IPS-18c (cell line): ENCODE measurements around the gene RAD51B.
"Not testable (repeated sequence)": the region's sequence is repeated elsewhere in the genome, so short reads cannot be mapped to it uniquely, and the experiment has no call there.

Experiments used
- H3K4me3 ChIP-seq: 2 replicates; pipeline ENCODE4 v1.7.0; 2013; ENCODE audit warnings: low read depth, mild to moderate bottlenecking, low read length, moderate library complexity; ENCODE audit not compliant: insufficient read depth
- H3K9me3 ChIP-seq: one replicate; pipeline ENCODE4 v1.6.1; 2013; ENCODE audit warnings: mild to moderate bottlenecking, low read length, moderate library complexity; ENCODE audit not compliant: control insufficient read depth, insufficient read depth

Gene RAD51B

DNA sequence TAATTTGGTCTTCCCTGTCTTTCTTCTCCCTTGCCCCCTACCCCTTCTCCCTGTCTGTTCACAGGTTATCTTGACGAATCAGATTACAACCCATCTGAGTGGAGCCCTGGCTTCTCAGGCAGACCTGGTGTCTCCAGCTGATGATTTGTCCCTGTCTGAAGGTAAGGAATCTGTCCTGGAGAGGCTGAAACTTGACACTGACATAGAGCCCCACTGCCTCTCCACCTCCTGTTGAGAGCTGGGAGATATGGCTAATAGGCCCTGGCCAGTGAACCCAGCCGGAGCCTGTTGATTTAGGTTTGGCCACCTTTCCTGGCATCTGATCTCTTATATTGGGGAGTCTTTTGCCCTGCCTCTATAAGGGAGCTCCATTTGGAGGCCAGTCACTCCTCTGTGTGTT, 472.2 kb downstream of the RAD51B start:
- H3K4me3 ChIP-seq, result no peak overlapping the region
- no peaks in the 10 kb centered on the region for H3K9me3 ChIP-seq

GRCh38 chr14:68292441-68293215, 473.0 kb downstream of the RAD51B start:
- Histone ChIP-seq H3K4me3 (no peak overlapping the region), H3K9me3 (no peaks in the 10 kb centered on the region)

GRCh38 chr14:68293404-68293803, 473.8 kb downstream of the RAD51B start:
- Histone ChIP-seq H3K4me3 (no peak overlapping the region), H3K9me3 (no peaks in the 10 kb centered on the region)

GRCh38 chr14:68295316-68295816, 475.8 kb downstream of the RAD51B start:
- no peaks in the 10 kb centered on the region for H3K9me3 ChIP-seq
- H3K4me3 ChIP-seq, result no peak overlapping the region

DNA sequence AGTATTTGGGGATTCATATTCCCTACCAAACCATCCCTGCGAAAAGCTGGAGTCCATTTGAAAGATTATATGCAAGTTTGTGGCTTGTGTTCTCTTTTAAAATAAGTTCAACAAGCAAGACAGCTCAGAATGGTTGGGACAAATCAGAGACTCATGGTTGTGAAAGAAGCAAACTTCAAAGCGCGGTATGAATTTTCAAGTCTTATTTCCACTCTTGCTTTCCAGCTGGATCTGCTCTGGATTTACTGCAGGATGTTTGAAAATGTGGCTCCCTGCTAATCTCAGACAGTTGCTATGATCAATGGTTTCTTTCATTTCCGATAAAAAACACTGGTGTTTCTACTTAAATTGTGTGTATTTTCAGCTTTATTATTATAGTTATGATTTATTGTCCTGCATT, 477.5 kb downstream of the RAD51B start:
- Histone ChIP-seq H3K9me3 (no peaks in the 10 kb centered on the region), H3K4me3 (no peak overlapping the region)

DNA sequence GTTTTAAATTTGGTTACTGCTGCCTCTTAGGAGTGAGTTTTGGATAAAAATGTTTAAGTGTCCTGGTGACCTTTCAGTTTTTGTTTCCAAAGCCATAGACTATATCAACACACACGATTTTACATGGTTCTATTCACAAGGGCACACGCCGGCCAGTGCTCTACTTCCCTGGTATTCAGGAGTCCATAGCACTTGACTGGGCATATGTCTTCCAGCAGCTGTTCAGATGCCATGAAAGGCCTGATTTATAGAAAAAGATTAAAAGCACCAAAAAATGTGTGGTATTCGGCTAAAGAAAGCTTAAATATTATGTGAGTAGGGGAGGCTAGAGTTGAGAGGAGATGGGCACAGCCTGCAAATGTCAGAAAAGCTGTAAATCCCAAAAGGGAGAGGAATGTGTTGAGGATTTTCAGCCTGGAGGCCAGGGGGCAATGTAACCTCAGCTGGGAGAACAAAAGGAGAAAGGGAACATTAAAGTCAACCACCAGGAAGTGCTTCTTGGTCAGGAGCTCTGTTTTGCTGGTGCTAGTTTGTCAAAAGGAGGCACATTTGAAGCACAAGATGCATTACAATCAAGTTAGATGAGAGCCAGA, 478.4 kb downstream of the RAD51B start:
- Histone ChIP-seq H3K4me3 (no peak overlapping the region), H3K9me3 (no peaks in the 10 kb centered on the region)

DNA sequence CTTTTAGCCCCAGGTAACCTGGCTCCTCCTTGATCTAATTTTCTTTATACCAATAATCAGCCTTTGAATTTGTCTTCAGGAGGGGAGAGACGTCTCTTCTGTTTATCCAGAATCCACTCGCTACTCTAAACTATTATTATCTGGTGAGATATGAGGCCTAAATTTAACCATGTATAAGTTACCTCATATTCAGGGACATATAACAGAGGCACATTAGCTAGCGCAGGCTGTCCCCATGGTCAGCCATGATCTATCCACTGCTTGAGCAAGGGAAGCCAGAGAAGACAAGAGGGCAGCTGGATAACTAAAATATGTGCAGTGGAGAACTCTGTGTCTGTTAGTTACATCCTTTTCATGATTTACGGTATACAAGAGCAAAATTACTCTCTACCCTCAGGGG, 481.0 kb downstream of the RAD51B start:
- Histone ChIP-seq H3K9me3 (no peaks in the 10 kb centered on the region), H3K4me3 (no peak overlapping the region)

GRCh38 chr14:68301219-68301618, 481.6 kb downstream of the RAD51B start:
- H3K4me3 ChIP-seq, result no peak overlapping the region
- H3K9me3 ChIP-seq, result no peaks in the 10 kb centered on the region

- H3K9me3 ChIP-seq, H3K4me3 ChIP-seq: not testable (repeated sequence)
Measured at GRCh38 chr14:68302938-68303337, 483.4 kb downstream of the RAD51B start.

- H3K9me3 ChIP-seq, result no peaks in the 10 kb centered on the region
- no peak overlapping the region for H3K4me3 ChIP-seq
Measured at GRCh38 chr14:68305738-68306137, 486.2 kb downstream of the RAD51B start.

- Histone ChIP-seq H3K9me3 (no peaks in the 10 kb centered on the region), H3K4me3 (no peak overlapping the region)
Measured at GRCh38 chr14:68306265-68306933, 486.8 kb downstream of the RAD51B start.

DNA sequence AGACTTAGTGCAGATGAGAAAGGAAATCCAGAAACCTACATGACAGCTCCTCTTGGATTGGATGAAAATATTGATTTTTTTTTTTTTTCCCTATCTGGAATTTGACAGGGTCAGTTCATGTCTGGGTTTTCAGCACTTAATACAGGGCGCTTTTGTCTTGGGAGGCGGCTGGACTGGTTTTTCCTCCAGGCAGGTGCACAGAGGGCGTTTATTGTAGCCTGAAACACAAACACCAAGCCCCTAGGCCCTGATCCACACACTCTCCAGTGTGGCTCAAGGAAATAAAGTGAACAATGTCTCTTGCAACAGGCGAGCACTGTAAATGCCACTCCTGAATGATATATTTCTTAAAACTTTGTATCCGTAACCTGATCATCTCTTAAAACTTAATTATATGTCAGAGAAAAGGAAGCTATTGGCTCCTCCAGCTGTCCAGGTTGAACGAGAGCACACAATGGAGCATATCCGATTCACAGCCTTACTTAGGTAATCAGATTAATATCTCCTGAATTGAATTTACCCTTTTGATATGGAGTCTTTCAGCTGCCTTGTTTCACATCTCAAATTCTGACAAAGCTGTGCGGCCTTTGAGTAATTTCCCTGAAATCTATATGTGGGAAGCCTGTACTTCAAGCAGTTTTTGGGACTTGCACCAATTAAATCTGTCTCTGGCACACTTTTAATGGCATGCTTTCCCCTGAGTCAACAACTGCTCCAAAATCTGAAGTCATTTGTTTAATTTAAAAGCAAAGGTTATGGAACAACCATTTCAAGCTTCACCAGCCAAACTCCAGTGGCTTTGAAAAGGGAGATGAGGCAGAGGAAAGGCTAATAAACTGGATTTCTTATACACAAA, 487.6 kb downstream of the RAD51B start:
- Histone ChIP-seq H3K9me3 (no peaks in the 10 kb centered on the region), H3K4me3 (no peak overlapping the region)

GRCh38 chr14:68307790-68308168, 488.2 kb downstream of the RAD51B start:
- Histone ChIP-seq H3K4me3 (no peak overlapping the region), H3K9me3 (no peaks in the 10 kb centered on the region)

DNA sequence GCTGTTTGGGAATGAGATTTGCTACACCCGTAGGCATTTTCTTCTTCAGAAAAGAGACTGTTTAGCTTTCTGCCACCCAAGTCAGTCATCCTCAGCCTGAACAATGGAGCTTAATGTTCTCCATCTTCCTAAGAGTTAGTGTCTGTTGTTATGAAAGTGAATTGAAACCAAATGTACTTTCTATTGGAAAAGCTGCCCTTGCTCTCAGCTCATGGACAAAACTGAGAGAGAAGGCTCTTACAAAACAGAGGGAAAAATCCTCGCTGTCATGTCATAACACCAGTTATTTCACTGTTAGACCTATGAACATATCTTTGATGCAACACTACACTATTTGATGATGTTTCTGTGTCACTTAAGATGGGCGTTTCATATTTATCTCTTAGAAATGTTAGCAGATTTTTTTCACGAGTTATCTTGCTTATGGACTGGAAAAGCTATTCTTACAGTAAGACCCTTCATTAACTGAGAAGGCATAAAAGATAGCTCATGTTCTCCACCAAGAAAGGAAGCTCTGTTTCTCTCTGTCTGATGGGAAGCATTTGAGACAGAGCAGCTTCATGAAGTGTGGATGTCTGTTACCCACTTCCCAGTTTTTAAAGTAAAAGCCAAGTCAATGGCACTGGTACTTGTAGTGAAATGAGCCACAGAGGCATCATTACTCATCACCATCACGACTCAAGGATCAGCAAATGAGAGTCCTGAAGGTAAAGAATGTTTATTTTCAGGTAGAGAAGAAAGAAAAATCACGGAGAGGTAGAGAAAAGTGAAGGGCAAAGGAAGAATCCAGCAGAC, 489.3 kb downstream of the RAD51B start:
- H3K4me3 ChIP-seq, result no peak overlapping the region

GRCh38 chr14:68309616-68310015, 490.0 kb downstream of the RAD51B start:
- Histone ChIP-seq H3K4me3 (no peak overlapping the region), H3K9me3 (no peaks in the 10 kb centered on the region)

More for the DNA sequence above, 489.3 kb downstream of the RAD51B start:
- H3K9me3 ChIP-seq, result no peaks in the 10 kb centered on the region

- Histone ChIP-seq H3K4me3 (no peak overlapping the region), H3K9me3 (no peaks in the 10 kb centered on the region)
Measured at GRCh38 chr14:68312300-68312699, 492.7 kb downstream of the RAD51B start.
